Measurements from ENCODE around the gene SLAIN1.

Gene SLAIN1

GRCh38 chr13:77728265-77729125 lies 31.0 kb downstream of the SLAIN1 start:
- DNase-seq, result peak in 1 of 2 experiments; percentile 3
- TF ChIP-seq POLR2A (IDR thresholded peaks at IDR 0.05; ENCODE audit: low read length) (no peak), GATA1 (IDR thresholded peaks at IDR 0.05; ENCODE audit: low read depth, low read length) (no peak)

DNA sequence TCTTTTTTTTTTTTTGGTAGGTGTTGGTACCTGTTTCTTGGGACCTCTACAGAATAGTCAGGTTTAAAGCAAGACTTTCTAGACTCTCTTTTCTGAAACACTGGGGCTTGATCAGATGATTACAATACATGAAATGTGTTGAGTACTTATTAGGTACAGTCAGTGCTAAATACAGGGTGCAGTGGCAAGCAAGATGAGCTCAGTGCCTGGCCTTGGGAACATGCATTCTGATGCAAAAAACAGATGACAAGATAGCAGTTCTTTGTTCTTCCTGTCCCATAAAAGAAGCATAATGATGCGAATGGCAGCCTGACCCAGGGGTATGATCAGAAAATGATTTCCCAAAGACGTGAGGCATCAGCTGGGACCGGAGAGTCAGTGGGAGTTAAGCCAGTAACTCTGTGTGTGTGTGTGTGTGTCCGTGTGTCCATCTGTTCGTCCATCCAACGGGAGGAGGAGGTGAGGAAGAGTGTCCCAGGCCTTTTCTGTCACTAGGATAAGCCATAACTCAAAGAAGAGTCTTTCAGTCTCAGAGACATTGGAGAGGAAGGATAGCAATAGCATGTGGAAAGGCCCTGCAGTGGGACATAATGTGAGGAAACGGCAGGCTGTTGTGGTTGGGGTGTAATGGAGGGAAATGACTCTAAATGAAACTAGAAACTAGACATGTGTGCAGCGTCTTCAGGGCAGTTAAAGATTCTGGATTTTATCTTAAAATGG lies 32.2 kb downstream of the SLAIN1 start:
- no peak for DNase-seq
- TF ChIP-seq GATA1 (IDR thresholded peaks at IDR 0.05; ENCODE audit: low read depth, low read length) (no peak), POLR2A (IDR thresholded peaks at IDR 0.05; ENCODE audit: low read length) (no peak)

DNA sequence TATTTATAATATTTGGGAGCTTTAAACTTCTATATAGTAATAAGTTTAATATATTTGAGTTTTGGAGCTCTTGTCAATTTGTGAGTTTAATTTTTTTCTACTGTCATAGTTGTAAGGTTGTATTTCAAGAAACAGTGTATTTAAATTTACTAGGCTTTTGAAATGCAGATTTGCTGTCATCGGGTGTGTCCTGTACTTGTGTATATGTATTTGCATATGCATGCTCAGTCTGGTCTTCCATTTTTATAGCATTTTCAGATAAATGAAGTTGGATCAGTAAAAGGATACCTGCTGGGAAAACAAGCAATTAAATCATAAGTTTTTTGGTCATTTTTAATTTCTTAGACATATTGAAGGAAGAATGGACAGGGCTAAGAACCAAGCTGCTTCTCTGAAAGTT lies 33.1 kb downstream of the SLAIN1 start:
- no peak for DNase-seq
- TF ChIP-seq POLR2A (IDR thresholded peaks at IDR 0.05; ENCODE audit: low read length) (no peak), GATA1 (IDR thresholded peaks at IDR 0.05; ENCODE audit: low read depth, low read length) (no peak)

GRCh38 chr13:77732287-77732686 lies 34.8 kb downstream of the SLAIN1 start:
- TF ChIP-seq GATA1 (IDR thresholded peaks at IDR 0.05; ENCODE audit: low read depth, low read length), result no peak
- TF ChIP-seq POLR2A (IDR thresholded peaks at IDR 0.05; ENCODE audit: low read length), result no peak
- no peak for DNase-seq

- no peak for TF ChIP-seq POLR2A (IDR thresholded peaks at IDR 0.05; ENCODE audit: low read length)
- TF ChIP-seq GATA1 (IDR thresholded peaks at IDR 0.05; ENCODE audit: low read depth, low read length), result no peak
- no peak for DNase-seq
These were observed 36.2 kb downstream of the SLAIN1 start for GRCh38 chr13:77733674-77734073.

DNA sequence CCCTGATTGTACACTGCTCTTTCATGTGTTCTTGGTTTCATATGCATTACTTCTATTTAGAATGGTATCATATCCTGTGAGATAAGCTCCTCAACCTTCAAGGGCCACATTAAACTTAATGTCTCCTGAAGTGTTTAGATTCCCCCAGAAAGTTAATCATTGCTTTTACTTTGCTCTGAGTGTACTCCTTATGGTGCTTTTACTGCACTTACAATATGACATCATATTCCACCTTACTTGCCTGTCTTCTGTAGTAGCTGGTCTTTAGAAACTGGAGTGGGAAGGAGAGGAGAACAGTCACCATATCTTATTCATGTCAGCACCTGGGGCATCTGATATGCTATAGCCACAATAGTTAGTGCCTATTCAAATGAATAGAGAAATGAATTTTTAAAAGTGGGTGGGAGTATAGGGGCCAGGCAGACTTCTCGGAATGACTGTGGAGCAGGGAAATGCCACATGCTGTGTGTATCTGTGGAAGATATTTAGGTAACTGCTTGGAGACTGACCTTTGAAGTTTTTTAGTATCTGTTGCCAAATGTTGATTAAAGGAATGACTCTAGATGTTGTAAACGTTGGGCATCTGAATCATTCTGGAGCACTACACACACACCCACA lies 40.2 kb downstream of the SLAIN1 start:
- TF ChIP-seq POLR2A (IDR thresholded peaks at IDR 0.05; ENCODE audit: low read length) (no peak), GATA1 (IDR thresholded peaks at IDR 0.05; ENCODE audit: low read depth, low read length) (no peak)
- DNase-seq, result no peak

GRCh38 chr13:77740097-77740735 lies 42.7 kb downstream of the SLAIN1 start:
- no peak for DNase-seq
- TF ChIP-seq GATA1 (IDR thresholded peaks at IDR 0.05; ENCODE audit: low read depth, low read length), result no peak
- no peak for TF ChIP-seq POLR2A (IDR thresholded peaks at IDR 0.05; ENCODE audit: low read length)

DNA sequence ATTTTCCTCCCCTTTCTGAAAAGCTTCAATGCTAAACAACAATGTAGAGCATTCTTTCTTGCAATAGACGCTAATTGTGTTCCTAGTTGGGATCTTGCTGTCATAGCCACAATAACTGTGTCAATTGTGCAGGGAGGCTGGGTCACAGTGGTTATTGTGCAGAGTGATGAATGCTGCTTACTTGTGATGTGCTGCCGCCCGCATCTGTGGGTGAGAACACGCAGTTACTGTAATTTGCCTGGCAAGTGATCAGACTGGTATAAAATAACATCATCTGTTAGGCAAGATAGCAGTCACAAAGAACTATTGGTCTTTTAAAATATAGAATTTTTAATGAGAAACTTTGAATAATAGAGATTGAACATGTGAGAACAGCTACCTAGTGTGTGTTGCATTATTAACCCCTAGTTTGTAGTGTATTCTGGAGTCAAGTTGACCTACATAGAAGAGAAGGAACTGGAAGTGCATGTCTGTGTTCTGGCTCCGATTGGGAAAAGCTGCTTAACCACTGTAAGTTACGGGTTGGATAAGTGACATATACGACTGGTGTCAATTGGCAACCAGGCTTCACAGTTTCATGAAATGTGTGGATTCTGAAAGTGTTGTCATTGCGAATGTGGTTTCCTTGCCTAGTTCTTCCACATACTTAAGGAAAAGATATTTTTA lies 43.6 kb downstream of the SLAIN1 start:
- TF ChIP-seq POLR2A (IDR thresholded peaks at IDR 0.05; ENCODE audit: low read length), result no peak
- no peak for TF ChIP-seq GATA1 (IDR thresholded peaks at IDR 0.05; ENCODE audit: low read depth, low read length)
- no peak for DNase-seq

- TF ChIP-seq POLR2A (IDR thresholded peaks at IDR 0.05; ENCODE audit: low read length), result no peak
- no peak for TF ChIP-seq GATA1 (IDR thresholded peaks at IDR 0.05; ENCODE audit: low read depth, low read length)
These were observed 44.1 kb downstream of the SLAIN1 start for GRCh38 chr13:77741597-77741972.

GRCh38 chr13:77742801-77743200 lies 45.3 kb downstream of the SLAIN1 start:
- no peak for DNase-seq
- TF ChIP-seq GATA1 (IDR thresholded peaks at IDR 0.05; ENCODE audit: low read depth, low read length), result no peak
- no peak for TF ChIP-seq POLR2A (IDR thresholded peaks at IDR 0.05; ENCODE audit: low read length)

More at GRCh38 chr13:77741597-77741972, 44.1 kb downstream of the SLAIN1 start:
- DNase-seq, result no peak

DNA sequence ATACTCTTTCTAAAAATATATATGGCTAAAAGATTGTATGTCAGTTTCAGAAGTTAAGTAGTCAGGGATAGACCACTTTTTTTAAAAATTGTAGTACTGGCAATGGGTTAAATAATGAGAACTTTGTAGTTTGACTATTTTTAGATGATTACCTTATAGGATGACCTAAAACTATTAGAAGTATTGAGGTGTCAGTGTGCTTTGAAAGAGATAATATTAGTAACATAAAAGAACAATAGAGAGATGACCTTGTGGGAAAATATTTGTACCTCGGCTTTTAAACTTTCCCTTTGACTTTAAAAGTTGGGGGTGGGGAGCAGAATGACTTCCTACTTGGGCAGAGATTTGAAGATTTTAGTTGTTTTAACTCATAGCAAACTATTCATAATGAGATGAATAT lies 48.3 kb downstream of the SLAIN1 start:
- no peak for DNase-seq
- TF ChIP-seq GATA1 (IDR thresholded peaks at IDR 0.05; ENCODE audit: low read depth, low read length) (no peak), POLR2A (IDR thresholded peaks at IDR 0.05; ENCODE audit: low read length) (no peak)

DNA sequence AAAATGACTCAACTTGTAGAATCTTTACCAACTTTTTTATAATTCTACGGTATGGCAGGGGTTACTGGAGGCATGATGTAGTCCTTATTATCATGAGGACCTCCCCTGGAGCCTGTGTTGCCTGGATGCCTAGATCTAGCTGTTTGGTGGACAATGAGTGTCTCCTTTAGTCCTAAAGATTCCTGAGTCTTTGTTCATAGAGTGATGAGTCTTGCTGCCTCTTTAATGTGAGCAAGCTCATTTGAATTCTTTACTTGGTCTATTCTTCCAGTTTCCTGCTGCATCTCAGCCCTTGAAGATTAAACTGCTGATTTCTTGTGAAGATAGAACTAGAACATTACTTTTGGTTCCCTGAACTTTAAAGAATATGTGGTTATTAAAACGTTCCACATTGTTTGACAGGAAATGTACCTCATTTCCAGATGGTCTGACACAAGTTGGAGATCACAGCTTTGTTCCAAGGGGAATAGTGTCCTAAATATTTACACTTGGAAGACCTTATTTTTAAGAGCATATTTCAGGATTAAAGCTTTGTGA lies 51.9 kb downstream of the SLAIN1 start:
- no peak for TF ChIP-seq GATA1 (IDR thresholded peaks at IDR 0.05; ENCODE audit: low read depth, low read length)
- TF ChIP-seq POLR2A (IDR thresholded peaks at IDR 0.05; ENCODE audit: low read length), result no peak
- no peak for DNase-seq

Measured in erythroblast (primary cell).